HG02870 (cell line): ENCODE results near the gene ZNF606.

Source experiments
- ATAC-seq: cut with Tn5 transposase; IDR thresholded peaks from one replicate; pipeline ENCODE4 v1.9.1; 2021; ENCODE audit warnings: mild to moderate bottlenecking, moderate library complexity; ENCODE audit not compliant: unreplicated experiment

The ZNF606 gene

GRCh38 chr19:58002384-58003173 lies at the start of gene ZNF606:
Gene ZNF606 (minus strand): TSS chr19:58002820. CDS start chr19:58001319, 1,501 bp downstream.
- ATAC-seq, result peak; percentile 80

DNA sequence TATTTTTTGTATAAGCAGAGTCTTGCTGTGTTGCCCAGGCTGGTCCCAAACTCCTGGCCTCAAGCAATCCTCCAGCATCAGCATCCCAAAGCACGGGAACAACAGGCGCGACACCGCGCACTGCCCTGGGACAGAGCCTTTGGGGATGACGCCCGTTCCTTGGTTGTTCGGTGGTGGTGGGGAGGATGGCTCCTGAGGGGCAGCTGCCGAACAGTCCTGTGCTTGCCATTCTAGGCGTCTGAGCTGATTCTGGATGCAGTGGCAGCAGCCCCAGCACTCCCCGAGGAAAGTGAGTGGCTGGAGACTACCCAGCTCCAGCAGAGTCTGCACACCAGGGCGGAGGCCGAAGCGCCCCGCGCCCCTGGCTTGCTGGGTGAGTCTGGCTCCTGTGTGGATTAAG lies 49.6 kb upstream of the ZNF606 start:
- no peak for ATAC-seq

DNA sequence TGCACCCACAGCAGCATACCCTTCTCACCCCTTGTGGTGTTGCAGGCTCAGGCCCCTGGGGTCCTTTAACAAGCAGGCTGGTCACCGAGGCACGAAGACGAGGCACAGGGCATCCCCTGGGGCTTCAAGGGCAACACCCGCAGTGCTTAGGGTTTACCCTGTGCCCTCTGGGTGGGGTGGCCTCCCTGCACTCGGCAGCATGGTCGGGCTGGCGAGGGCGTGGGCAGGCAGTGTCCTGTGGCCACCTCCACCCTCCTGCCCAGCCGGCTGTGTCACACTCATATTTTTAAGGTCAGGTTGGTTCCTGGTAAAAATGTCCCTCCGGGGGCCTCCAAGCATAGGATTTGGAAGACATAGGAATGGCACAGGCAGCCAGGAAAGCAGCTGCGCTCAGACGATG lies 45.1 kb upstream of the ZNF606 start:
- ATAC-seq, result no peak

- no peak for ATAC-seq
Observed at GRCh38 chr19:58046856-58047255, 44.2 kb upstream of the ZNF606 start.

- ATAC-seq, result no peak
Observed at GRCh38 chr19:58045411-58046050, 42.9 kb upstream of the ZNF606 start.

- ATAC-seq, result no peak
Observed at GRCh38 chr19:58044886-58045285, 42.3 kb upstream of the ZNF606 start.

- no peak for ATAC-seq
Observed at GRCh38 chr19:58044391-58044790, 41.8 kb upstream of the ZNF606 start.

DNA sequence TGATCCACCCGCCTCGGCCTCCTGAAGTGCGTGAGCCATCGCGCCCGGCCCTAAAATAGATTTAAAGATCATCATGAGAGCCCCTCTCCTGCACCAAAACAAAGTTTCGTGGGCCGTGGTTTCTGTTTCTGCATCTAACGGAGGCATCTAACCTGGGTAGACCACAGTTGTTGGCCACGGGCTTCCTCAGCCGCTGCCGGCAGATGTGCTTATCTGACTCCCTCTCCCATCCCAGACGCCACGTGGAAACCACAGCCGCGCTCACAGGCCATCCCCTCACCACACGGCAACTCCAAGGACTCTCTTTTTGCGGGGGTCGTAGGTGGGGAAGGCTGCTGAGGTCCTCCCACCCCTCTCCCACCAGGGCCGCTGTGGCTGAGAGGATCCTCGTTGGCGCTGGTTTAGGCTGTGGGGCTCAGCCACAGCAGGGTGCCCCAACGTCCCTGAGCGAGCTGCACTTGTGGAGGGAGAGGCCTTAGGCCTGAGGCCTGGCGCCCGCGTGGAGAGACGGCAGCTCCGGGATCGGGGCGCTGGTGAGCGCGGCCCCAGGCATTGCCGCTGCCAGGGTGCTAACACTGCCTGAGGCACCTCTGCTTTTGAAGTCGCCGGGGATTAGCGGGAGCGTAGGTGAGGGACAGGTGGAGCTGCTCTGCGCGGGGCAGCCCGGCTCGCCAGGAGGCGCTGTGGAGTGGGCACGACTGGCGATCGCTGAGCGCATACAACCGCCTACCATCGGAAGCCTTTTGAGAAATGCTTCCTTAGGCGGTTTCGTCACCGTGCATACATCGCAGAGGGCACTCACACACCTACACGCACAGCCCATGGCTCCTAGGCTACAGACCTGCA lies 40.1 kb upstream of the ZNF606 start:
- no peak for ATAC-seq

DNA sequence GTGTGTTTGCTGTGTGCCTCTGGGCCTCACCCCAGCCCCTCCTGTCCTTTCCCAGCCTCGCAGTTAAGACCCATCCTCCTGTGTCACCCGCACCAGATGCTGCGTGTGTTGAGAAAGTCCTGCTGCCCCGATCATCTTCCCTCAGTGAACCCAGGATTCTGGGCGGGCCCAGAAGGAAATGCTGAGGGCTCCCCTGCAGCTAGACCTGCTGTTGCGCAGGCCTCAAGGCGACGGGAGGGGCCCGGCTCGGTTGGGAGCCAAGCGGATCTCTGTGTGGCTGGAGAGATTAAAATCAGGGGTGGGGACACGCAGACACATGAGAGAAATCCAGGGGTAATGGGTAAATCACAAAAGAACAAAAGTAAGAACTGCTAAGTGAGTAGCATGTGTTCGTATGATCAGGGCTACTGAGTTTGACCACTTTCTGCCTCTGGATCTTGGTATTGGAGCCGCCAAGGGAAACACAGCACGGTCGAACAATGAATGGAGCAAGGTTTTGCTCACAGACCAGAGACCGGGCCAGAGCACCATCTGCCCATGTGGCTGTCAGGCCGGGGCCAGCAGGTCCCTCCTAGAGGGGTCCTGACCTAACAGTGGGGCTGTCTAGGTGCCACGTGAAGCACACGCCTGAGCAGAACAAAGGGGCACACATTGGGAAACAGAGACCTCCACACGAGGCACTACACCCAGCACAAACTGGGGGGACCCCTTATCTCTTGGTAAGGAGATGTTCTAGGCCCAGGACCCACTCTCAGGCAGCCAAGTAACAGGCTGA lies 38.3 kb upstream of the ZNF606 start:
- ATAC-seq, result no peak

DNA sequence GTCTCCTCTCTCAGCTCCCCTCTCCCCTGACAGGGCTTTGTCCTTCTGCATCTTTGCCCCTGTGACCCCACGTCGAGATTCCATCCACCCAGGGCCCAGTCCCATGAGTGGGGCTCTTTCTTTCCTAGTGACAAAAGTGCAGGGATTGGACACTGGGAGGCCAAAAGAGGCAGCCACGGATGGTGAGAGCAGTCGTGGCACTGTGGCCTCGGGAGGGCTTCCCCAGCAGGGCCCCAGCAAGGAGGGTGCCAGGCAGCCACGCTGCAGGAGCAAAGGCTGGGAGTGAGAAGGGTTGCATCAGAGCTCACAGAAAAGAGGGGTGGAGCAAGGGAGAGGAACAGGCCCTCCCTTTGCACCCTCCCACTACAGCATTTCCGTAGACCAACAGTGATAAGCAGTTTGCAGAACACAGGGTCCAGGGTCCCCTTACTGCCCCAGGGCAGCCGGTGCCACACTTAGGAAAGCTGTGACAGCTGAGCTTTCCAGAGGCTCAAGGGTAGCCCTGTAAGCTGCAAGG lies 36.1 kb upstream of the ZNF606 start:
- no peak for ATAC-seq

GRCh38 chr19:58037927-58038687 lies 35.5 kb upstream of the ZNF606 start:
- no peak for ATAC-seq

DNA sequence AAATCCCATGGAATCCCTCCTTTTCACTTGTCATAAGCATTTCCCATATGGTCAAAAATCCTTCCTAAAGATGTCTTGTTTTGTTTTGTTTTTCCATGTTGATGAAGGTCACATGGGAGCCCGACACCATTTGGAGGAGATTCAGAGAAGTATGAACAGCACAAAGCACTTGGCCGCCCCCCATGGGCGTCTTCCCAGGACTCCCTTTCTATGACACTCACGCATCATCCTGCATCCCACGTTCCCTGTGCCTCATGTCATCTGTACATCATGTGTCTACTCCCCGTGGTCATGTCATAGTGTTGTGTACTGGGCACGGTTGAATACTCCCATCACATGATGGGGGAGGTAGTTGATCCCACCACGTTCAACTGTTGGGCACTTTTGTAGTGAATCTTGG lies 33.2 kb upstream of the ZNF606 start:
- ATAC-seq, result no peak

DNA sequence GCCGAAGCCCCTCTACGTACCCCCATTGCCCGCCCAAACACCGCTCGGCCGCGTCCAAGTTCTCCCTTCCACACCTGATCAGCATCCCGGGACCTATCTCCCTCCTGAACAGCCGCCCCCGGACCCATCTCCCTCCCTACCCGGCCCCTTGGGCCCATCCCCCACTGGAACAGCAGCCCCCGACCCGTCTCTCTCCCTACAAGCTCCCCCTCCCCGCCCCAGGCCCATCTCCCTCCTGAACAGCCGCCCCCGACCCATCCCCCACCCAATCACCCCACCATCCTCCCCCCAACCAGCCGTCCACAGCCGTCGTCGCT lies 31.8 kb upstream of the ZNF606 start:
- no peak for ATAC-seq

DNA sequence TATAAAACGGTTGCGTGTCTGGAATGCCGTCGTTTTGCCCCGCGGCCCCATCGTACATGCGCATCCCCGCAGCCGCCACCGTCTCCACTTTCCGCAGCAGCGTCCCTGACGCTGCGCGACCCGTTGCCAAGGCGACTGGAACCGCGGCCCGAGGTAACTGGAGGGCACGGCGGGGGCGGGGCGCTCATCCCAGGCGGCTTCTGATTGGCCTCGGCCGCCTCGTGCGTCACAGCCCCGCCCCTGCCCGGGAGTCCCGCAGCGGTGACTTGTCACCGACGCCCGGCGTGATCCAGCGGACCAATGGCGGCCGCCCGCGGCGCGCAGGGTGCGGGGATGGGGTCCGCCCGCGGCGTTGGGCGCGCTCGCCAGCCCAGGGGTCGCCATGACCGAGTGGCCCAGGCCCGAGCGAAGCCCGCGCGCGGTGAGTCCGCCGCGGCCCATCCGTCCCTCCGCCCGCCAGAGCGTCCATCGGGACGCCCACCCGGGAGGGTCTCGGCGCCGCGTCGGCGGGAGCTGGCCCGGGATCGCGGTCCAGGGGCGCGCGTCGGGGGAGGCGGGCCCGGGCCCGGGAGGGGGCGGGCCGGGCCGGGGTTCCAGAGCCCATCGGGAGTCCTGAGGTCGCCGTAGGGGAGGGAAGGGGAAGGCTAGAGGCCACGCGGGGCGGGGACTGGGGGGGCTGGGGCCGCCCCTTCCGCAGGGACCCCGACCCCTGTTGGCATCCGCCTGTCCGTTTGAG lies 31.3 kb upstream of the ZNF606 start, which contains the start of gene ZSCAN1:
TSS of gene ZSCAN1 (plus strand) at position 285 of the 736 bp plus-strand sequence. CDS start 3,812 bp downstream, outside the sequence.
- ATAC-seq, result no peak

GRCh38 chr19:58024661-58025060 lies 22.0 kb upstream of the ZNF606 start:
- no peak for ATAC-seq

DNA sequence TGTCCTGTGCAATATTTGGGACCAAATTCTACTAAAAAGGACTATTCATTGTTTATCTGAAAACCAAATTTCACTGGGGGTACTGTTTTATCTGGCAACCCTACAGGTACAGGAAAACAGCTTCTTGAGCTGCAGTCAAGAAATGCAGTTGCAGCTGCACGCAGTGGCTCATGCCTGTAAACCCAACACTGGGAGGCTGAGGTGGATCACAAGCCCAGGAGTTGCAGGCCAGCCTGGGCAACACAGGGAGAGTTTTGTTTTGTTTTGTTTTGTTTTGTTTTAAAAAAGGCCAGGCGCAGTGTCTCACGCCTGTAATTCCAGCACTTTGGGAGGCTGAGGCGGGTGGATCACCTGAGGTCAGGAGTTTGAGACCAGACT lies 19.7 kb upstream of the ZNF606 start:
- no peak for ATAC-seq

DNA sequence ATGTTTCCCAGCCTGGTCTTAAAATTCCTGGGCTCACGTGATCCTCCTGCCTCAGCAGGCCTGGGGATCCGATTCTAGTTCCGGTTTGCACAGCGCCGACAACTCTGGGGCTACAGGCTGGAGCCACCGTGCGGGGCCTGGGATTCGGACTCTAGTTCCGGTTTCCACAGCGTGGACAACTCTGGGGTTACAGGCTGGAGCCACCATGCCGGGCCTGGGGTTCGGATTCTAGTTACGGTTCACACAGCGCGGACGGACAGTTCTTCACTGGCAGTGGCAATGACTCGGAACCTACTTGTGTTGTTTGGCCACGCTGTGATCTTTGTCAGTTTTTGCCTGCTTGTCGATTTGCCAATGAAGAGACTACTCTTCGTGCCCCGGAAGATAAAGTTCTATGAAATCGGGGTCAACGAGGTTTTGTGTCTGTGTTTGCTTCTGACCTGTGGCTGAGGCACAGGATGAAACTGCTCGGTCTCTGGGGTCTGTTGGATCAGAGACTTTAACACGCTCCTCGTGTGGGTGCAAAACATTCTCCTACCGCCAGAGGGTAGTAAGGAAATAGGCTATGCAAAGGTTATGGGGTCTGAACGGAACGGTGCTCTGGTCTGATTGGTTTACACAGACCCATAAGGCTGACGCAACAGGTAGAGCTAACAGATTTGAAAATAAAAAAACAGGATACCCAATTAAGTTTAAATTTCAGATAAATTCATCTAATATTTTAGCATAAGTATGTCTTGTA lies 19.1 kb upstream of the ZNF606 start:
- no peak for ATAC-seq

- ATAC-seq, result no peak
Observed at GRCh38 chr19:58020129-58020528, 17.5 kb upstream of the ZNF606 start.

DNA sequence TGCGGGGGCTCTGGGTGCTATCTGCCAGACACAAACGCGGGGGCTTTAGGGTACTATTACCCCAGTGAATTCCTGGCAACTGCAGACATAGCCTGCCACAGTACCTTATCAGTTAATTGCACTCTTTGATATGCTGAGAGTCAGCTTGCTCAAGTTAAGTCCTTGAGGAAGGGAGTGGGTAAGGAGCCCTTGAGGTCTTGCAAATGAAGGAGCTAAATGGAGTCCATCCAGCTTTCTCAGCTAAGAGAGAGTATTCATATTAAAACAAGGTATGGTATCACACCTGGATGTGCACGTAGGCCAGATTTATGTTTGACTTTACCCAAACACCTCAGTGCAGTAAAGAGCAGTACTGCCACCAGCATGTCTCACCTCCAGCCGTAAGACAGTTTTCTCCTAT lies 11.5 kb upstream of the ZNF606 start:
- no peak for ATAC-seq
